Measurements from ENCODE around the gene YBX2. TPM values are rescaled to one million over a fixed set of nuclear protein-coding genes. Genes with fewer than 3 reads are reported as not detected.

YBX2 gene
- total RNA-seq, 1 experiment from 2014 or later, result 0.24 TPM

DNA sequence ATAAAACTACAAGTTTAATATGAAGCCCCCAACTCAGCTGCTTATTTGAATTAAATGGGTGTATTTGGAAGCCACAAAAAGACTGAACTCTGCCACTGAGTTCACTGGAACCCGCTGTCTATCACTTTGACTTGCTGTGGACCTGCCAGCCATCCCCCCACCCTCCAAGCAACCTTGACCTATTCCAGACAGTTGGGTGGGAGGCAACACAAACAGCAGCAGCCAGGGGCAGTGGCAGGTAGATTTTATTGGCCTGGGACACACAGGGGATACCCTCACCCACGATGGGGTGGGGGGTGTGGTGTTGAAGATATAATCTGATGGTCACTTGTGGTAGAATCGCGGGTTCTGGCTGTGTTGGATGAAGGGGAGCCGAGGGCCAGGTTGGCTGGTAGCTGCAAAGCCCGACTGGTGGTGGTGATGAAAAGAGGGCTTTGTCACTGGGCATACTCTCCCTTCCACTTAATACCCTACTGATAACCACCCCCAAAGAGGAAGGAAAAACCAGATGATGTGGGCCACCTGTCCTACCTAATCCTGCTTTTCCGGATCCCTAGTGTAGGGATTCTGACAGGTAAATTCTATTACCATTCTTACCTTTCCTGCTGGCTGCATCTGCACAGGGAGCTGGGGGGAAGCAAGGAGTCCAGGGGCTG is 18.1 kb upstream of the YBX2 start:
- CTCF ChIA-PET, result no interaction called here
- Mint-ChIP-seq H3K4me1 (ENCODE audit: low read depth, unreplicated experiment) (peaks cover 34% of the 10 kb centered on the region), H3K9me3 (ENCODE audit: low read depth, unreplicated experiment) (no peaks in the 10 kb centered on the region), H3K27ac (ENCODE audit: unreplicated experiment) (no peak overlapping the region), H3K36me3 (ENCODE audit: insufficient read depth, unreplicated experiment) (peaks cover 94% of the 10 kb centered on the region), H3K4me3 (ENCODE audit: low read depth, unreplicated experiment) (no peak overlapping the region), H3K27me3 (ENCODE audit: unreplicated experiment) (no peaks in the 10 kb centered on the region)
- intact Hi-C loops (cut with micrococcal nuclease; ENCODE audit: unreplicated experiment), result no loop called here
- TF ChIP-seq, protein P1, sequence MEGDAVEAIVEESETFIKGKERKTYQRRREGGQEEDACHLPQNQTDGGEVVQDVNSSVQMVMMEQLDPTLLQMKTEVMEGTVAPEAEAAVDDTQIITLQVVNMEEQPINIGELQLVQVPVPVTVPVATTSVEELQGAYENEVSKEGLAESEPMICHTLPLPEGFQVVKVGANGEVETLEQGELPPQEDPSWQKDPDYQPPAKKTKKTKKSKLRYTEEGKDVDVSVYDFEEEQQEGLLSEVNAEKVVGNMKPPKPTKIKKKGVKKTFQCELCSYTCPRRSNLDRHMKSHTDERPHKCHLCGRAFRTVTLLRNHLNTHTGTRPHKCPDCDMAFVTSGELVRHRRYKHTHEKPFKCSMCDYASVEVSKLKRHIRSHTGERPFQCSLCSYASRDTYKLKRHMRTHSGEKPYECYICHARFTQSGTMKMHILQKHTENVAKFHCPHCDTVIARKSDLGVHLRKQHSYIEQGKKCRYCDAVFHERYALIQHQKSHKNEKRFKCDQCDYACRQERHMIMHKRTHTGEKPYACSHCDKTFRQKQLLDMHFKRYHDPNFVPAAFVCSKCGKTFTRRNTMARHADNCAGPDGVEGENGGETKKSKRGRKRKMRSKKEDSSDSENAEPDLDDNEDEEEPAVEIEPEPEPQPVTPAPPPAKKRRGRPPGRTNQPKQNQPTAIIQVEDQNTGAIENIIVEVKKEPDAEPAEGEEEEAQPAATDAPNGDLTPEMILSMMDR (IDR thresholded peaks at IDR 0.05; ENCODE audit: unreplicated experiment), result no peak
- BruUV-seq (replicated peaks), result no TSS peak
- no peak for DNase-seq

DNA sequence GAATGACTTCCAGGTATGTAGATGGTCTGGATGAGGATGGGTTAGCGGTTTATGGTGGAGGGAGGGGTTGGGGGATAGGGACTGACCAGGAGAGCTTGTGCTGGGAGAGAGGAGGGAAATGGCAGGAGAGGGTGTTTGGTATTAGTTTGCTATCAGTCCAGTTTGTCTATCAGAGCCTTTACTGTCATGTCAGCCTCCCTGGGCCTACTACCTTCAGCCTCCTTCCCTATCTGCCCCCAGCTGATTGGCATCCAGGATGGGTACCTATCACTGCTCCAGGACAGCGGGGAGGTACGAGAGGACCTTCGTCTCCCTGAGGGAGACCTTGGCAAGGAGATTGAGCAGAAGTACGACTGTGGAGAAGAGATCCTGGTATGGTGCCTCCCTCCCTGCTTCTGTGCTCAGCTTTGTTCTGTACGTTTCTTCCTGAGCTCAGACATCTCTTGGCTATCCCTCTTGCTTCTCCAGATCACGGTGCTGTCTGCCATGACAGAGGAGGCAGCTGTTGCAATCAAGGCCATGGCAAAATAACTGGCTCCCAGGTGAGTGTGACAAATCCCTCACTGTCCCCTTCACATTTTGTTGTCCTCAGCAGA is 16.8 kb upstream of the YBX2 start:
- no peaks in the 10 kb centered on the region for H3K27me3 Mint-ChIP-seq (ENCODE audit: unreplicated experiment)
- BruUV-seq (replicated peaks), result no TSS peak
- intact Hi-C loops (cut with micrococcal nuclease; ENCODE audit: unreplicated experiment), result no loop called here
- peaks cover 97% of the 10 kb centered on the region for H3K36me3 Mint-ChIP-seq (ENCODE audit: insufficient read depth, unreplicated experiment)
- TF ChIP-seq, protein P1 (IDR thresholded peaks at IDR 0.05; ENCODE audit: unreplicated experiment), result no peak
- CTCF ChIA-PET, result interaction anchor here (0.6 kb wide), 1 partner anchor 22 kb away, joined by 10 read pairs; no protein-coding TSS in a partner anchor
- no peak for DNase-seq
- H3K4me3 Mint-ChIP-seq (ENCODE audit: low read depth, unreplicated experiment), result peak overlapping the region; percentile 81
- peak overlapping the region; percentile 21 for H3K27ac Mint-ChIP-seq (ENCODE audit: unreplicated experiment)
- H3K4me1 Mint-ChIP-seq (ENCODE audit: low read depth, unreplicated experiment), result peaks cover 34% of the 10 kb centered on the region
- no peaks in the 10 kb centered on the region for H3K9me3 Mint-ChIP-seq (ENCODE audit: low read depth, unreplicated experiment)

GRCh38 chr17:7309628-7310027 is 15.2 kb upstream of the YBX2 start:
- no TSS peak for BruUV-seq (replicated peaks)
- Mint-ChIP-seq H3K36me3 (ENCODE audit: insufficient read depth, unreplicated experiment) (peaks cover 81% of the 10 kb centered on the region), H3K27ac (ENCODE audit: unreplicated experiment) (peak overlapping the region; percentile 14), H3K4me3 (ENCODE audit: low read depth, unreplicated experiment) (peak overlapping the region; percentile 81), H3K27me3 (ENCODE audit: unreplicated experiment) (no peaks in the 10 kb centered on the region), H3K9me3 (ENCODE audit: low read depth, unreplicated experiment) (no peaks in the 10 kb centered on the region), H3K4me1 (ENCODE audit: low read depth, unreplicated experiment) (peaks cover 32% of the 10 kb centered on the region)
- CTCF ChIA-PET, result no interaction called here
- TF ChIP-seq, protein P1 (IDR thresholded peaks at IDR 0.05; ENCODE audit: unreplicated experiment), result no peak
- intact Hi-C loops (cut with micrococcal nuclease; ENCODE audit: unreplicated experiment), result no loop called here
- DNase-seq, result no peak

DNA sequence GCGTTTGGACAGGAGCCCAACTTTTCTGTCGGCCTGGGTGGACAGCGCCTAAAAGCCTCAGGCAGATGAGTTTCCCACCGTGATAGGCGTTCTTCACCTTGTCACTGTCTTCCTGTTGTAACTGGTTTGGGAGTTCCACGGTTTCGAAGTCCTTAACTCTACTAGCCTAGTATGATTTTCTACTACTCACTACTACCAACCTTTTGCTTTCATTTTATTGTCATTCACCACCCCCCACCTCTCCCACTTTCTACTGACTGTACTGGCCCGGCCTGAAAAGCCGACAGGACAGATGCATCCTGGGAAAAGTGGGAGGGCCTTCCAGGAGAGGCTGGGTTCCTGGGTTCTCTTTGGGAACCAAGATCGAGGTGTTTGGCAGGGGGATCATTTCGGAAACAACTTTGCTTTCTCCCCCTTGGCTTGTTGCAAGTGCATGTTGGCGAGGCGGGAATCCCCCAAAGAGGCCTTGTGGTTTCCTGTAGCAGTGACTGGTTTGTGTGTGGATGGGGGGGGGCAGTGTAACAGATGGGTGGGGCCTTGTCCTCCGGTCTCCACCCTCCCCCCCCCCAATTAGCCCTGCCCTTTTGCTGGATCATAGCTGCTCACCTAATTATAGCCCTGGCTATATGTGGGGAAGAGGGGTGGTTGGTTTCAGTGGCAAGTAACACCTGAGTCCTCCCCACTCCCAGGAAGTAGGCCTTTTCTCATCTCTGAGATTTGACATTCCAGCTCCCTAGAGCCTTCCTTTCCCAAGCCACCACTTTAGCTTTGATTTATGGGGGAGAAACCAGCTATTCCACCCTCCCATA is 14.4 kb upstream of the YBX2 start:
- CTCF ChIA-PET, result no interaction called here
- peak; percentile 74 for DNase-seq
- H3K4me3 Mint-ChIP-seq (ENCODE audit: low read depth, unreplicated experiment), result peak overlapping the region; percentile 81
- TF ChIP-seq, protein P1 (IDR thresholded peaks at IDR 0.05; ENCODE audit: unreplicated experiment), result no peak
- TSS peak; percentile 71 for BruUV-seq (replicated peaks)
- peak overlapping the region; percentile 65 for H3K27ac Mint-ChIP-seq (ENCODE audit: unreplicated experiment)
- H3K4me1 Mint-ChIP-seq (ENCODE audit: low read depth, unreplicated experiment), result peaks cover 26% of the 10 kb centered on the region
- H3K27me3 Mint-ChIP-seq (ENCODE audit: unreplicated experiment), result no peaks in the 10 kb centered on the region
- peaks cover 73% of the 10 kb centered on the region for H3K36me3 Mint-ChIP-seq (ENCODE audit: insufficient read depth, unreplicated experiment)
- intact Hi-C loops (cut with micrococcal nuclease; ENCODE audit: unreplicated experiment), result no loop called here
- H3K9me3 Mint-ChIP-seq (ENCODE audit: low read depth, unreplicated experiment), result no peaks in the 10 kb centered on the region

Data from Calu3 (cell line).